ENCODE results near the gene FCHO1.

- TF ChIP-seq CTCF (IDR thresholded peaks at IDR 0.05) (no peak), ZFX (IDR thresholded peaks at IDR 0.05; ENCODE audit: borderline replicate concordance) (no peak)
Measured at GRCh38 chr19:17787274-17787913, 36.1 kb downstream of the FCHO1 start.
